DOHH2 (cell line): ENCODE measurements around the gene USP12.
"Not testable (repeated sequence)": the region's sequence is repeated elsewhere in the genome, so short reads cannot be mapped to it uniquely, and the experiment has no call there.

Experiments used
- H3F3A ChIP-seq: fragments of 200-600 bp; sonication (generic), shearing (Covaris generic); 2 replicates; pipeline ENCODE4 v1.6.0; 2016; ENCODE audit warnings: antibody characterized with exemption, mild to moderate bottlenecking; ENCODE audit not compliant: control insufficient read depth, insufficient read depth
- H3K27ac ChIP-seq: fragments of 200-600 bp; sonication (generic); 2 replicates; pipeline ENCODE4 v1.5.1; 2014; ENCODE audit warnings: low read depth, mild to moderate bottlenecking, low read length, moderate library complexity
- H3K27me3 ChIP-seq: fragments of 200-600 bp; sonication (generic); 2 replicates; pipeline ENCODE4 v1.6.1; 2014; ENCODE audit warnings: mild to moderate bottlenecking, low read length, mixed read lengths; ENCODE audit not compliant: control insufficient read depth
- H3K36me3 ChIP-seq: fragments of 200-600 bp; sonication (generic); 2 replicates; pipeline ENCODE4 v1.6.1; 2014; ENCODE audit warnings: mild to moderate bottlenecking, low read length, moderate library complexity, mixed read lengths; ENCODE audit not compliant: control insufficient read depth
- H3K4me1 ChIP-seq: fragments of 200-600 bp; sonication (generic); 2 replicates; pipeline ENCODE4 v1.6.1; 2014; ENCODE audit warnings: mild to moderate bottlenecking, low read length, mixed read lengths; ENCODE audit not compliant: control insufficient read depth
- H3K4me2 ChIP-seq: fragments of 200-600 bp; sonication (generic); 2 replicates; pipeline ENCODE4 v1.6.0; 2014; ENCODE audit warnings: mild to moderate bottlenecking, low read length, moderate library complexity
- H3K4me3 ChIP-seq: fragments of 200-600 bp; sonication (generic); 2 replicates; pipeline ENCODE4 v1.5.1; 2014; ENCODE audit warnings: mild to moderate bottlenecking, low read length, mixed read lengths
- H3K79me2 ChIP-seq: fragments of 200-600 bp; sonication (generic); 2 replicates; pipeline ENCODE4 v1.6.1; 2014; ENCODE audit warnings: mild to moderate bottlenecking, low read length, mixed read lengths; ENCODE audit not compliant: control insufficient read depth
- H3K9me2 ChIP-seq: fragments of 200-600 bp; sonication (generic); replicated peaks from 2 replicates; pipeline ENCODE4 v1.6.1; 2014; ENCODE audit warnings: mild to moderate bottlenecking, low read length, mixed read lengths; ENCODE audit not compliant: control insufficient read depth
- H3K9me3 ChIP-seq: fragments of 200-600 bp; sonication (generic); 2 replicates; pipeline ENCODE4 v1.6.1; 2014; ENCODE audit warnings: antibody characterized with exemption, low read length, mixed read lengths; ENCODE audit not compliant: control insufficient read depth, insufficient read depth
- H4K20me1 ChIP-seq: fragments of 200-600 bp; sonication (generic); 2 replicates; pipeline ENCODE4 v1.6.0; 2014; ENCODE audit warnings: low read depth, mild to moderate bottlenecking, antibody characterized with exemption, low read length, moderate library complexity; ENCODE audit not compliant: control insufficient read depth, insufficient read depth
- CTCF ChIP-seq: fragments of 200-600 bp; sonication (generic); IDR thresholded peaks from one replicate; pipeline ENCODE4 v1.5.1; 2014; ENCODE audit warnings: antibody characterized with exemption, mild to moderate bottlenecking, low read depth, low read length; ENCODE audit not compliant: poor library complexity, severe bottlenecking
- EZH2phosphoT487 ChIP-seq: fragments of 200-600 bp; sonication (generic); IDR thresholded peaks from 2 replicates; pipeline ENCODE4 v1.6.1; 2017; ENCODE audit warnings: borderline replicate concordance, mild to moderate bottlenecking, antibody characterized with exemption, low read length, moderate library complexity, mixed read lengths

Gene USP12

GRCh38 chr13:27076421-27076820, 95.2 kb downstream of the USP12 start:
- H3K27me3 ChIP-seq: no peaks in the 10 kb centered on the region
- no peaks in the 10 kb centered on the region for H3K9me3 ChIP-seq
- H3K27ac ChIP-seq: no peak overlapping the region
- no peaks in the 10 kb centered on the region for H3F3A ChIP-seq
- no peaks in the 10 kb centered on the region for H3K79me2 ChIP-seq
- no peaks in the 10 kb centered on the region for H4K20me1 ChIP-seq
- no peaks in the 10 kb centered on the region for H3K4me1 ChIP-seq
- TF ChIP-seq CTCF (no peak), EZH2phosphoT487 (no peak)
- H3K4me2 ChIP-seq: no peak overlapping the region
- no peaks in the 10 kb centered on the region for H3K9me2 ChIP-seq
- H3K4me3 ChIP-seq: no peak overlapping the region
- peaks cover 19% of the 10 kb centered on the region for H3K36me3 ChIP-seq

GRCh38 chr13:27073186-27073585, 98.4 kb downstream of the USP12 start:
- H3K27me3 ChIP-seq: no peaks in the 10 kb centered on the region

DNA sequence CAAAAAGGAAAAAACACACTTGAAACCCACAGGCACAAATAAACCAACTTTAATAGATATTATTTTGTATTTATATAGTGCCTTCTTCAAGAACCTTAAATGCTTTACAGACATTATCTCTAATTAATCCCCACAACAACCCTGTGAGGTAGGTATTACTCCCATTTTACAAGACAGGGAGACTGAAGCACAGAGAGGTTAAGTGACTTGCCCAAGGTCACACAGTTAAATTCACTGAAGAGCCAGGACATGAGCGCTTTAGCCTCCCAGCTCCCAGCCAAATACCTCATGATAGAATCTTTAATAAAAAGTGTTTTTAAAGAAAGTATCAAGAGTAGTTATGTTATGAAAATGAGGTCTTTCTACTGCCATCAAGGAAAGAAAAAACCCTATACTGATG, 105.5 kb downstream of the USP12 start:
- H3F3A ChIP-seq, H3K4me1 ChIP-seq, H3K79me2 ChIP-seq, H3K27ac ChIP-seq, H3K9me2 ChIP-seq, H4K20me1 ChIP-seq, H3K4me2 ChIP-seq, H3K4me3 ChIP-seq, H3K9me3 ChIP-seq, H3K27me3 ChIP-seq: not testable (repeated sequence)
- H3K36me3 ChIP-seq: peaks cover 13% of the 10 kb centered on the region

More at GRCh38 chr13:27073186-27073585, 98.4 kb downstream of the USP12 start:
- Histone ChIP-seq H4K20me1 (no peaks in the 10 kb centered on the region), H3F3A (no peaks in the 10 kb centered on the region), H3K9me3 (no peaks in the 10 kb centered on the region), H3K36me3 (peaks cover 20% of the 10 kb centered on the region), H3K9me2 (no peaks in the 10 kb centered on the region), H3K4me3 (no peak overlapping the region), H3K4me2 (no peak overlapping the region), H3K79me2 (no peaks in the 10 kb centered on the region), H3K4me1 (no peaks in the 10 kb centered on the region), H3K27ac (no peak overlapping the region)
- TF ChIP-seq EZH2phosphoT487 (no peak), CTCF (no peak)

DNA sequence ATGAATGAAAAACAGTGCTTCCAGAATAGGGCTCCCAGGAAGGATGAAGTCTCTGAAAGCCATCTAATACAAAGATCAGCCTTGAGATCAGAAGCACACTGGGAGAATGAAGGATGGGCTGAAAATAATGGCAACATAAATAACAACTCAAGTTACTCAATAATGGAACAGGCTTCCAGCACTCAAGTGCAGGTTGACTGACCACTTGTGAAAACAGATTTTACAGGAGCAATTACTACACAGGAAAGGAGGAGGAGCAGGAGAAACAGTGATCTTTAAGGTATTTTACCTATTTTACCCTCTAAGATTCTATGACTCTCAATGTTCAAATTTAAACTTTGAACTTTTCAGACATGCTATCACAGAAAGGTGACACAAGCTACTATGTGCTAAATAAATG, 106.0 kb downstream of the USP12 start:
- Histone ChIP-seq H3K36me3 (peaks cover 13% of the 10 kb centered on the region), H4K20me1 (no peaks in the 10 kb centered on the region), H3K27ac (no peak overlapping the region), H3K9me2 (no peaks in the 10 kb centered on the region), H3K79me2 (no peaks in the 10 kb centered on the region), H3F3A (no peaks in the 10 kb centered on the region), H3K4me1 (no peaks in the 10 kb centered on the region), H3K4me2 (no peak overlapping the region), H3K4me3 (no peak overlapping the region), H3K9me3 (peaks cover 5% of the 10 kb centered on the region; the same call in 1 of the 2 replicates), H3K27me3 (no peaks in the 10 kb centered on the region)
- no peak for TF ChIP-seq EZH2phosphoT487
- TF ChIP-seq CTCF: no peak
